Trophoblast cell (in vitro differentiated cells and primary cell): ENCODE data around the gene CENPX.

Source experiments
- DNase-seq, 2 donors: peaks; one replicate each; pipeline ENCODE4 v3.0.0-alpha.2; 2016
- H2AFZ ChIP-seq: 2 replicates; pipeline ENCODE4 v1.6.1; 2013; ENCODE audit warnings: low read length, moderate library complexity, mild to moderate bottlenecking; ENCODE audit not compliant: insufficient read depth, poor library complexity
- H2AK5ac ChIP-seq: 2 replicates; pipeline ENCODE4 v1.6.1; 2013; ENCODE audit warnings: mild to moderate bottlenecking, low read length
- H2BK120ac ChIP-seq: 2 replicates; pipeline ENCODE4 v1.6.1; 2013; ENCODE audit warnings: low read length, mild to moderate bottlenecking, moderate library complexity; ENCODE audit not compliant: insufficient read depth, poor library complexity
- H2BK12ac ChIP-seq: 2 replicates; pipeline ENCODE4 v1.6.1; 2013; ENCODE audit warnings: mild to moderate bottlenecking, low read length, moderate library complexity
- H2BK5ac ChIP-seq: 2 replicates; pipeline ENCODE4 v1.6.1; 2013; ENCODE audit warnings: low read length, low read depth, moderate library complexity, mild to moderate bottlenecking; ENCODE audit not compliant: poor library complexity
- H3K14ac ChIP-seq: 2 replicates; pipeline ENCODE4 v1.6.1; 2013; ENCODE audit warnings: mild to moderate bottlenecking, low read length
- H3K18ac ChIP-seq: 2 replicates; pipeline ENCODE4 v1.6.1; 2013; ENCODE audit warnings: mild to moderate bottlenecking, low read length
- H3K23ac ChIP-seq: 2 replicates; pipeline ENCODE4 v1.6.1; 2013; ENCODE audit warnings: low read length
- H3K27ac ChIP-seq: 2 replicates; pipeline ENCODE4 v1.5.1; 2013; ENCODE audit warnings: low read depth, mild to moderate bottlenecking, inconsistent platforms, low read length, moderate library complexity
- H3K27me3 ChIP-seq: 2 replicates; pipeline ENCODE4 v1.6.1; 2013; ENCODE audit warnings: inconsistent platforms, mild to moderate bottlenecking, low read length, moderate library complexity; ENCODE audit not compliant: insufficient read depth
- H3K36me3 ChIP-seq, 2 experiments: 1 replicate in 1 of 2; 2 replicates in 1 of 2; pipeline ENCODE4 v1.6.1; 2013; ENCODE audit warnings: low read length in 2 of 2, mild to moderate bottlenecking in 2 of 2, moderate library complexity in 1 of 2; ENCODE audit not compliant: insufficient read depth in 2 of 2, control insufficient read depth in 1 of 2
- H3K4ac ChIP-seq: 2 replicates; pipeline ENCODE4 v1.6.1; 2013; ENCODE audit warnings: low read depth, mild to moderate bottlenecking, low read length, moderate library complexity
- H3K4me1 ChIP-seq, 2 experiments: 1 replicate in 1 of 2; 2 replicates in 1 of 2; pipeline ENCODE4 v1.6.1; 2013; ENCODE audit warnings: low read length in 2 of 2, mild to moderate bottlenecking in 2 of 2, moderate library complexity in 1 of 2; ENCODE audit not compliant: insufficient read depth in 2 of 2, control insufficient read depth in 1 of 2
- H3K4me2 ChIP-seq: 2 replicates; pipeline ENCODE4 v1.6.1; 2013; ENCODE audit warnings: inconsistent platforms, mild to moderate bottlenecking, low read length, moderate library complexity
- H3K4me3 ChIP-seq: 2 replicates; pipeline ENCODE4 v1.5.1; 2013; ENCODE audit warnings: mild to moderate bottlenecking, low read depth, low read length, inconsistent platforms
- H3K79me1 ChIP-seq: one replicate; pipeline ENCODE4 v1.6.1; 2013; ENCODE audit warnings: low read length
- H3K79me2 ChIP-seq: 2 replicates; pipeline ENCODE4 v1.6.1; 2013; ENCODE audit warnings: low read length, mild to moderate bottlenecking; ENCODE audit not compliant: control insufficient read depth, insufficient read depth, poor library complexity
- H3K9ac ChIP-seq: 2 replicates; pipeline ENCODE4 v1.6.1; 2013; ENCODE audit warnings: mild to moderate bottlenecking, low read length
- H3K9me3 ChIP-seq: 2 replicates; pipeline ENCODE4 v1.6.1; 2013; ENCODE audit warnings: low read depth, mild to moderate bottlenecking, control low read depth, inconsistent platforms, low read length; ENCODE audit not compliant: insufficient read depth
- H4K12ac ChIP-seq: 2 replicates; pipeline ENCODE4 v1.6.1; 2013; ENCODE audit warnings: low read depth, mild to moderate bottlenecking, low read length, moderate library complexity
- H4K8ac ChIP-seq: 2 replicates; pipeline ENCODE4 v1.6.1; 2013; ENCODE audit warnings: low read depth, mild to moderate bottlenecking, low read length, moderate library complexity
- H4K91ac ChIP-seq: one replicate; pipeline ENCODE4 v1.6.1; 2013; ENCODE audit warnings: low read depth, mild to moderate bottlenecking, low read length, moderate library complexity
- WGBS: extraction: QIAGEN DNeasy Blood & Tissue Kit; methylation state at CpG from one replicate; pipeline ENCODE4 v1.1.7; 2013; ENCODE audit warnings: missing lambda C conversion rate; ENCODE audit not compliant: insufficient read length, insufficient coverage; ENCODE audit errors: extremely low coverage; 5-methylcytosine and 5-hydroxymethylcytosine counted together

Gene CENPX

GRCh38 chr17:82064433-82065192 is 41.9 kb upstream of the CENPX start:
- no peaks in the 10 kb centered on the region for H3K9me3 ChIP-seq
- peak overlapping the region; percentile 84 for H3K4me3 ChIP-seq
- peaks cover 11 to 12% of the 10 kb centered on the region in 2 experiments for H3K4me1 ChIP-seq
- no peak overlapping the region for H3K23ac ChIP-seq
- H4K8ac ChIP-seq = peak overlapping the region; percentile 77
- H3K14ac ChIP-seq = no peak overlapping the region
- peaks cover 41 to 43% of the 10 kb centered on the region in 2 experiments for H3K36me3 ChIP-seq
- H3K18ac ChIP-seq = peak overlapping the region; percentile 4
- H2AFZ ChIP-seq = peak overlapping the region; percentile 10
- H2BK120ac ChIP-seq = no peak overlapping the region
- H2BK12ac ChIP-seq = no peak overlapping the region
- H3K79me1 ChIP-seq = peaks cover 9% of the 10 kb centered on the region
- H3K4ac ChIP-seq = peak overlapping the region; percentile 91
- H3K9ac ChIP-seq = peak overlapping the region; percentile 87
- peak overlapping the region; percentile 78 for H4K12ac ChIP-seq
- DNase-seq = no peak
- peak overlapping the region; percentile 97 for H3K4me2 ChIP-seq
- WGBS = no CpG with 5 or more reads among the region's 36 CpGs
- H2AK5ac ChIP-seq = peak overlapping the region; percentile 0
- no peaks in the 10 kb centered on the region for H3K27me3 ChIP-seq
- H3K27ac ChIP-seq = no peak overlapping the region
- H4K91ac ChIP-seq = peak overlapping the region; percentile 75
- H3K79me2 ChIP-seq = peaks cover 10% of the 10 kb centered on the region
- H2BK5ac ChIP-seq = no peak overlapping the region

GRCh38 chr17:82063424-82064415 is 41.0 kb upstream of the CENPX start:
- H3K9ac ChIP-seq = no peak overlapping the region
- no CpG with 5 or more reads among the region's 20 CpGs for WGBS
- no peak overlapping the region for H2AFZ ChIP-seq
- no peak overlapping the region for H3K4ac ChIP-seq
- no peaks in the 10 kb centered on the region for H3K9me3 ChIP-seq
- H3K14ac ChIP-seq = no peak overlapping the region
- H3K18ac ChIP-seq = no peak overlapping the region
- H3K79me2 ChIP-seq = peaks cover 10% of the 10 kb centered on the region
- H2BK120ac ChIP-seq = no peak overlapping the region
- DNase-seq = no peak
- no peak overlapping the region for H3K27ac ChIP-seq
- no peak overlapping the region for H3K23ac ChIP-seq
- no peak overlapping the region for H4K91ac ChIP-seq
- no peak overlapping the region for H3K4me3 ChIP-seq
- peaks cover 9% of the 10 kb centered on the region for H3K79me1 ChIP-seq
- H4K8ac ChIP-seq = no peak overlapping the region
- no peak overlapping the region for H3K4me2 ChIP-seq
- no peak overlapping the region for H2AK5ac ChIP-seq
- H3K36me3 ChIP-seq = peaks cover 47 to 51% of the 10 kb centered on the region in 2 experiments
- no peak overlapping the region for H2BK5ac ChIP-seq
- H2BK12ac ChIP-seq = no peak overlapping the region
- H3K4me1 ChIP-seq = peaks cover 11 to 12% of the 10 kb centered on the region in 2 experiments
- H4K12ac ChIP-seq = no peak overlapping the region
- no peaks in the 10 kb centered on the region for H3K27me3 ChIP-seq

GRCh38 chr17:82062984-82063368 is 40.3 kb upstream of the CENPX start:
- H2BK120ac ChIP-seq = no peak overlapping the region
- peaks cover 10% of the 10 kb centered on the region for H3K79me2 ChIP-seq
- no peak overlapping the region for H2AK5ac ChIP-seq
- no peak overlapping the region for H3K23ac ChIP-seq
- H3K4me1 ChIP-seq = peaks cover 11 to 12% of the 10 kb centered on the region in 2 experiments
- H3K79me1 ChIP-seq = peaks cover 9% of the 10 kb centered on the region
- no CpG with 5 or more reads among the region's 9 CpGs for WGBS
- no peaks in the 10 kb centered on the region for H3K9me3 ChIP-seq
- no peak overlapping the region for H3K4me3 ChIP-seq
- H3K14ac ChIP-seq = no peak overlapping the region
- no peak overlapping the region for H3K18ac ChIP-seq
- H4K8ac ChIP-seq = no peak overlapping the region
- H3K4me2 ChIP-seq = no peak overlapping the region
- H4K12ac ChIP-seq = no peak overlapping the region
- no peak overlapping the region for H2BK5ac ChIP-seq
- no peak overlapping the region for H3K4ac ChIP-seq
- no peak overlapping the region for H3K9ac ChIP-seq
- no peak overlapping the region for H3K27ac ChIP-seq
- H2BK12ac ChIP-seq = no peak overlapping the region
- H2AFZ ChIP-seq = no peak overlapping the region
- no peak overlapping the region for H4K91ac ChIP-seq
- H3K36me3 ChIP-seq = peaks cover 55 to 58% of the 10 kb centered on the region in 2 experiments
- H3K27me3 ChIP-seq = no peaks in the 10 kb centered on the region
- DNase-seq = no peak

GRCh38 chr17:82062076-82062983 is 39.7 kb upstream of the CENPX start:
- WGBS = no CpG with 5 or more reads among the region's 24 CpGs
- H2BK120ac ChIP-seq = no peak overlapping the region
- H2BK5ac ChIP-seq = no peak overlapping the region

More at GRCh38 chr17:82062076-82062983, 39.7 kb upstream of the CENPX start:
- DNase-seq = no peak
- peaks cover 61 to 65% of the 10 kb centered on the region in 2 experiments for H3K36me3 ChIP-seq
- H3K18ac ChIP-seq = no peak overlapping the region
- peaks cover 11 to 12% of the 10 kb centered on the region in 2 experiments for H3K4me1 ChIP-seq
- H3K9ac ChIP-seq = no peak overlapping the region
- H3K27ac ChIP-seq = no peak overlapping the region
- no peak overlapping the region for H4K8ac ChIP-seq
- H3K27me3 ChIP-seq = no peaks in the 10 kb centered on the region
- no peak overlapping the region for H4K91ac ChIP-seq
- no peak overlapping the region for H3K4me2 ChIP-seq
- no peak overlapping the region for H3K23ac ChIP-seq
- peaks cover 10% of the 10 kb centered on the region for H3K79me2 ChIP-seq
- H3K4ac ChIP-seq = no peak overlapping the region
- peaks cover 9% of the 10 kb centered on the region for H3K79me1 ChIP-seq
- H2AK5ac ChIP-seq = no peak overlapping the region
- no peak overlapping the region for H3K4me3 ChIP-seq
- H2BK12ac ChIP-seq = no peak overlapping the region
- no peak overlapping the region for H2AFZ ChIP-seq
- H3K14ac ChIP-seq = no peak overlapping the region
- H4K12ac ChIP-seq = no peak overlapping the region
- H3K9me3 ChIP-seq = no peaks in the 10 kb centered on the region
